AML-193 (cell line): ENCODE data around the gene ENGASE.

Experiments
- DNase-seq, 2 experiments: peaks; one replicate each; lab custom pipeline; 2025; lab: John Stamatoyannopoulos, UW

Gene ENGASE

GRCh38 chr17:79039886-79040285 is 34.7 kb upstream of the ENGASE start:
- no peak for DNase-seq

GRCh38 chr17:79041041-79041570 is 33.5 kb upstream of the ENGASE start:
- no peak for DNase-seq

- DNase-seq, result no peak
Observed at GRCh38 chr17:79041723-79042420, 32.8 kb upstream of the ENGASE start.

- DNase-seq, result peak; percentile 48 to 56
Observed at GRCh38 chr17:79042421-79043190, 32.0 kb upstream of the ENGASE start.

GRCh38 chr17:79043191-79043930 is 31.3 kb upstream of the ENGASE start:
- no peak for DNase-seq

GRCh38 chr17:79043931-79044320 is 30.7 kb upstream of the ENGASE start:
- DNase-seq, result no peak

GRCh38 chr17:79044462-79044861 is 30.2 kb upstream of the ENGASE start:
- DNase-seq, result no peak

- no peak for DNase-seq
Observed at GRCh38 chr17:79045001-79045729, 29.5 kb upstream of the ENGASE start.

GRCh38 chr17:79045842-79046196 is 28.8 kb upstream of the ENGASE start:
- DNase-seq, result peak; percentile 60 to 69

GRCh38 chr17:79046197-79046915 is 28.3 kb upstream of the ENGASE start:
- no peak for DNase-seq

- DNase-seq, result no peak
Observed at GRCh38 chr17:79046916-79047280, 27.7 kb upstream of the ENGASE start.

GRCh38 chr17:79047291-79047920 is 27.2 kb upstream of the ENGASE start:
- DNase-seq, result no peak

GRCh38 chr17:79047923-79048825 is 26.4 kb upstream of the ENGASE start:
- no peak for DNase-seq

- no peak for DNase-seq
Observed at GRCh38 chr17:79048826-79049755, 25.5 kb upstream of the ENGASE start.

GRCh38 chr17:79049821-79050220 is 24.8 kb upstream of the ENGASE start:
- no peak for DNase-seq

GRCh38 chr17:79050551-79050950 is 24.1 kb upstream of the ENGASE start:
- DNase-seq, result no peak

GRCh38 chr17:79051306-79051705 is 23.3 kb upstream of the ENGASE start:
- DNase-seq, result no peak

- no peak for DNase-seq
Observed at GRCh38 chr17:79052131-79052530, 22.5 kb upstream of the ENGASE start.
